ENCODE data around the gene INO80B. TPM values are rescaled to one million over a fixed set of nuclear protein-coding genes. Genes with fewer than 3 reads are reported as not detected.

Gene INO80B
- total and polyA plus RNA-seq, 2 donors (not counting 1 experiment from before 2014, with no cell fraction given) = 6.9 to 13.0 TPM

GRCh38 chr2:74450570-74451190 lies 4.2 kb upstream of the INO80B start:
- Histone ChIP-seq H2AFZ (ENCODE audit: low read length) (no peak overlapping the region), H3K36me3 (ENCODE audit: control insufficient read depth, insufficient read depth, low read length) (no peaks in the 10 kb centered on the region), H3K4me3 (replicated peaks in 1 of 4; ENCODE audit: control extremely low read depth in 1 of 4, insufficient read depth in 1 of 4, low read depth in 3 of 4, low read length in 4 of 4) (no peak overlapping the region), H3K27ac (ENCODE audit: insufficient read depth, low read length) (no peak overlapping the region), H3K79me2 (ENCODE audit: control insufficient read depth, insufficient read depth, low read length) (peaks cover 2% of the 10 kb centered on the region), H4K20me1 (ENCODE audit: control insufficient read depth, extremely low read depth, insufficient read depth, low read length) (no peaks in the 10 kb centered on the region), H3K27me3 (ENCODE audit: control insufficient read depth, insufficient read depth, low read length) (no peaks in the 10 kb centered on the region), H3K4me2 (ENCODE audit: extremely low read depth, insufficient read depth, low read length) (no peak overlapping the region), H3K9ac (ENCODE audit: insufficient read depth, low read length) (no peak overlapping the region), H3K4me1 (ENCODE audit: control insufficient read depth, extremely low read depth, insufficient read depth, low read length) (peaks cover 5% of the 10 kb centered on the region), H3K9me3 (ENCODE audit: control insufficient read depth, insufficient read depth, low read depth, low read length) (no peaks in the 10 kb centered on the region)
- DNase-seq (ENCODE audit: low read depth in 2 of 2) = no peak
- TF ChIP-seq, protein P1, sequence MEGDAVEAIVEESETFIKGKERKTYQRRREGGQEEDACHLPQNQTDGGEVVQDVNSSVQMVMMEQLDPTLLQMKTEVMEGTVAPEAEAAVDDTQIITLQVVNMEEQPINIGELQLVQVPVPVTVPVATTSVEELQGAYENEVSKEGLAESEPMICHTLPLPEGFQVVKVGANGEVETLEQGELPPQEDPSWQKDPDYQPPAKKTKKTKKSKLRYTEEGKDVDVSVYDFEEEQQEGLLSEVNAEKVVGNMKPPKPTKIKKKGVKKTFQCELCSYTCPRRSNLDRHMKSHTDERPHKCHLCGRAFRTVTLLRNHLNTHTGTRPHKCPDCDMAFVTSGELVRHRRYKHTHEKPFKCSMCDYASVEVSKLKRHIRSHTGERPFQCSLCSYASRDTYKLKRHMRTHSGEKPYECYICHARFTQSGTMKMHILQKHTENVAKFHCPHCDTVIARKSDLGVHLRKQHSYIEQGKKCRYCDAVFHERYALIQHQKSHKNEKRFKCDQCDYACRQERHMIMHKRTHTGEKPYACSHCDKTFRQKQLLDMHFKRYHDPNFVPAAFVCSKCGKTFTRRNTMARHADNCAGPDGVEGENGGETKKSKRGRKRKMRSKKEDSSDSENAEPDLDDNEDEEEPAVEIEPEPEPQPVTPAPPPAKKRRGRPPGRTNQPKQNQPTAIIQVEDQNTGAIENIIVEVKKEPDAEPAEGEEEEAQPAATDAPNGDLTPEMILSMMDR (conservative IDR thresholded peaks at IDR 0.05 in 1 of 2, IDR thresholded peaks at IDR 0.05 in 1 of 2; ENCODE audit: low read depth in 1 of 2, low read length in 2 of 2) = no peak
- TF ChIP-seq EZH2 (IDR thresholded peaks at IDR 0.05; ENCODE audit: low read length, missing control alignments) = no peak

DNA sequence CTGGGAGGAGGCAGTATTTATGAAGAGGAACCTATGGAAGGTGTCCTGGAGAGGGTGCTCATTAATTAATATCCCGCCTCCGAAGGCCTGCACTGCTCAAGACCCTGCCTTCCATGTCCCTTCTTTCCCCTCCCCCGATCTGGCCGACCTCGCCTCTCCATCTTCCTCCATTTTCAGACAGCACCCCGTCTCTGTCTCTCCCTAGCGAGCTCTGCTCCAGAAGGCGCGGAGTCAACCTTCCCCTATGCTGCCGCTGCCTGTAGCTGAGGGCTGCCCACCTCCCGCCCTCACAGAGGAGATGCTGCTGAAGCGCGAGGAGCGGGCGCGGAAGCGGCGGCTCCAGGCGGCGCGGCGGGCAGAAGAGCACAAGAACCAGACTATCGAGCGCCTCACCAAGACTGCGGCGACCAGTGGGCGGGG lies 2.3 kb downstream of the INO80B start:
- Histone ChIP-seq H3K4me2 (ENCODE audit: extremely low read depth, insufficient read depth, low read length) (peak overlapping the region; percentile 95), H2AFZ (ENCODE audit: low read length) (peak overlapping the region; percentile 38), H3K79me2 (ENCODE audit: control insufficient read depth, insufficient read depth, low read length) (peaks cover 4% of the 10 kb centered on the region), H4K20me1 (ENCODE audit: control insufficient read depth, extremely low read depth, insufficient read depth, low read length) (no peaks in the 10 kb centered on the region), H3K9me3 (ENCODE audit: control insufficient read depth, insufficient read depth, low read depth, low read length) (no peaks in the 10 kb centered on the region), H3K4me1 (ENCODE audit: control insufficient read depth, extremely low read depth, insufficient read depth, low read length) (peaks cover 19% of the 10 kb centered on the region), H3K27ac (ENCODE audit: insufficient read depth, low read length) (no peak overlapping the region), H3K36me3 (ENCODE audit: control insufficient read depth, insufficient read depth, low read length) (peaks cover 10% of the 10 kb centered on the region), H3K4me3 (replicated peaks in 1 of 4; ENCODE audit: control extremely low read depth in 1 of 4, insufficient read depth in 1 of 4, low read depth in 3 of 4, low read length in 4 of 4) (peak overlapping the region; percentile 42 to 64 (median 51)), H3K27me3 (ENCODE audit: control insufficient read depth, insufficient read depth, low read length) (no peaks in the 10 kb centered on the region), H3K9ac (ENCODE audit: insufficient read depth, low read length) (peak overlapping the region; percentile 32)
- peak; percentile 22 to 60 for DNase-seq (ENCODE audit: low read depth in 2 of 2)
- TF ChIP-seq, protein P1 (conservative IDR thresholded peaks at IDR 0.05 in 1 of 2, IDR thresholded peaks at IDR 0.05 in 1 of 2; ENCODE audit: low read depth in 1 of 2, low read length in 2 of 2) = no peak
- no peak for TF ChIP-seq EZH2 (IDR thresholded peaks at IDR 0.05; ENCODE audit: low read length, missing control alignments)

- peaks cover 15% of the 10 kb centered on the region for H3K36me3 ChIP-seq (ENCODE audit: control insufficient read depth, insufficient read depth, low read length)
- H3K9ac ChIP-seq (ENCODE audit: insufficient read depth, low read length) = peak overlapping the region; percentile 40
- peaks cover 4% of the 10 kb centered on the region for H3K79me2 ChIP-seq (ENCODE audit: control insufficient read depth, insufficient read depth, low read length)
- no peaks in the 10 kb centered on the region for H3K27me3 ChIP-seq (ENCODE audit: control insufficient read depth, insufficient read depth, low read length)
- TF ChIP-seq, protein P1 (conservative IDR thresholded peaks at IDR 0.05 in 1 of 2, IDR thresholded peaks at IDR 0.05 in 1 of 2; ENCODE audit: low read depth in 1 of 2, low read length in 2 of 2) = no peak
- TF ChIP-seq EZH2 (IDR thresholded peaks at IDR 0.05; ENCODE audit: low read length, missing control alignments) = no peak
- H4K20me1 ChIP-seq (ENCODE audit: control insufficient read depth, extremely low read depth, insufficient read depth, low read length) = no peaks in the 10 kb centered on the region
- H2AFZ ChIP-seq (ENCODE audit: low read length) = peak overlapping the region; percentile 41
- H3K4me3 ChIP-seq (replicated peaks in 1 of 4; ENCODE audit: control extremely low read depth in 1 of 4, insufficient read depth in 1 of 4, low read depth in 3 of 4, low read length in 4 of 4) = peak overlapping the region; percentile 31 to 84 (median 48)
- H3K4me1 ChIP-seq (ENCODE audit: control insufficient read depth, extremely low read depth, insufficient read depth, low read length) = peaks cover 19% of the 10 kb centered on the region
- H3K4me2 ChIP-seq (ENCODE audit: extremely low read depth, insufficient read depth, low read length) = peak overlapping the region; percentile 67
- no peak for DNase-seq (ENCODE audit: low read depth in 2 of 2)
- peak overlapping the region; percentile 41 for H3K27ac ChIP-seq (ENCODE audit: insufficient read depth, low read length)
- H3K9me3 ChIP-seq (ENCODE audit: control insufficient read depth, insufficient read depth, low read depth, low read length) = no peaks in the 10 kb centered on the region
Observed at GRCh38 chr2:74457549-74458131, 2.8 kb downstream of the INO80B start.

Data from fibroblast of lung (primary cell).